Fibroblast of gingiva (primary cell): ENCODE data around the gene PHACTR3.

Experiments used
- DNase-seq: peaks from one replicate; pipeline ENCODE4 v3.0.0-alpha.2; 2011; ENCODE audit warnings: low read depth

PHACTR3 gene

GRCh38 chr20:59672576-59672975 lies 68.2 kb downstream of the PHACTR3 start:
- no peak for DNase-seq

- DNase-seq: no peak
Measured at GRCh38 chr20:59673288-59673997, 69.1 kb downstream of the PHACTR3 start.

GRCh38 chr20:59673998-59674445 lies 69.7 kb downstream of the PHACTR3 start:
- no peak for DNase-seq

GRCh38 chr20:59676126-59676850 lies 71.9 kb downstream of the PHACTR3 start:
- DNase-seq: no peak

- no peak for DNase-seq
Measured at GRCh38 chr20:59676851-59677182, 72.5 kb downstream of the PHACTR3 start.

- no peak for DNase-seq
Measured at GRCh38 chr20:59677586-59677985, 73.2 kb downstream of the PHACTR3 start.

- no peak for DNase-seq
Measured at GRCh38 chr20:59678288-59678687, 73.9 kb downstream of the PHACTR3 start.

- no peak for DNase-seq
Measured at GRCh38 chr20:59678951-59679350, 74.6 kb downstream of the PHACTR3 start.

- no peak for DNase-seq
Measured at GRCh38 chr20:59680148-59680650, 75.9 kb downstream of the PHACTR3 start.

GRCh38 chr20:59680852-59681251 lies 76.5 kb downstream of the PHACTR3 start:
- DNase-seq: no peak

- DNase-seq: no peak
Measured at GRCh38 chr20:59682603-59683002, 78.3 kb downstream of the PHACTR3 start.

GRCh38 chr20:59683181-59683580 lies 78.8 kb downstream of the PHACTR3 start:
- no peak for DNase-seq

- no peak for DNase-seq
Measured at GRCh38 chr20:59684685-59685242, 80.4 kb downstream of the PHACTR3 start.

GRCh38 chr20:59686404-59687346 lies 82.3 kb downstream of the PHACTR3 start:
- no peak for DNase-seq

- no peak for DNase-seq
Measured at GRCh38 chr20:59688356-59688755, 84.0 kb downstream of the PHACTR3 start.

GRCh38 chr20:59688999-59689398 lies 84.7 kb downstream of the PHACTR3 start:
- no peak for DNase-seq

GRCh38 chr20:59690101-59690500 lies 85.8 kb downstream of the PHACTR3 start:
- DNase-seq: no peak

GRCh38 chr20:59690976-59691375 lies 86.6 kb downstream of the PHACTR3 start:
- DNase-seq: no peak

- DNase-seq: no peak
Measured at GRCh38 chr20:59692139-59692538, 87.8 kb downstream of the PHACTR3 start.

- no peak for DNase-seq
Measured at GRCh38 chr20:59693587-59693986, 89.2 kb downstream of the PHACTR3 start.

- DNase-seq: no peak
Measured at GRCh38 chr20:59696476-59696875, 92.1 kb downstream of the PHACTR3 start.

GRCh38 chr20:59697068-59697467 lies 92.7 kb downstream of the PHACTR3 start:
- DNase-seq: no peak
